Erythroblast (primary cell): Measurements from ENCODE around the gene PIAS3.
A peak's percentile ranks its signal among the peaks of the same experiment; 100 is the strongest.

Source experiments
- DNase-seq, 2 experiments: peaks; one replicate each; lab custom pipeline; 2025; lab: John Stamatoyannopoulos, UW
- GATA1 ChIP-seq: IDR thresholded peaks from 2 replicates; pipeline ENCODE4 v1.6.1; 2011; ENCODE audit warnings: low read depth, mild to moderate bottlenecking, control low read depth, low read length, moderate library complexity
- POLR2A ChIP-seq: IDR thresholded peaks from 2 replicates; pipeline ENCODE4 v1.6.1; 2011; ENCODE audit warnings: mild to moderate bottlenecking, low read length

The PIAS3 gene

GRCh38 chr1:145886816-145887215, 27.9 kb upstream of the PIAS3 start:
- TF ChIP-seq POLR2A (no peak), GATA1 (no peak)
- no peak for DNase-seq

DNA sequence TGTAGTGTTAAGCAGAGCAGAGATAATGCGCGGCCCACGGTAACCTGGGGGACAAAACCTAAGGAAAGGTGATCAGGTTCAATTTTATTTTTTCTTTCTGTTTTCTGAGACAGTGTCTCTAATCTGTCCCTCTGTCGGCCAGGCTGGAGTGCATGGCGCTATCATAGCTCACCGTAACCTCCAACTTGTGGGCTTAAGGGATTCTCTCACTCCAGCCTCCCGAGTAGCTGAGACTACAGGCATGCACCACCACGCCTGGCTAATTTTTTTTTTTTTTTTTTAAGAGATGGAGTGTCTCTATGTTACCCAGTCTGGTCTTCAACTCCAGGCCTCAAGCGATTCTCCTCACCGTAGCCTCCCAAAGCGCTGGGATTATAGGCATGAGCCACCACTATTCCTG, 27.5 kb upstream of the PIAS3 start:
- peak in 1 of 2 experiments; percentile 23 for DNase-seq
- TF ChIP-seq GATA1, result no peak

- TF ChIP-seq POLR2A (no peak), GATA1 (no peak)
- DNase-seq, result peak; percentile 82 to 84
These were observed 26.9 kb upstream of the PIAS3 start, which contains the start of gene ANKRD35 for GRCh38 chr1:145885738-145886287. Gene ANKRD35 (minus strand): TSS chr1:145885866. CDS start chr1:145885758, 108 bp downstream.

GRCh38 chr1:145884675-145885074, 25.8 kb upstream of the PIAS3 start:
- no peak for DNase-seq
- TF ChIP-seq GATA1 (no peak), POLR2A (no peak)

DNA sequence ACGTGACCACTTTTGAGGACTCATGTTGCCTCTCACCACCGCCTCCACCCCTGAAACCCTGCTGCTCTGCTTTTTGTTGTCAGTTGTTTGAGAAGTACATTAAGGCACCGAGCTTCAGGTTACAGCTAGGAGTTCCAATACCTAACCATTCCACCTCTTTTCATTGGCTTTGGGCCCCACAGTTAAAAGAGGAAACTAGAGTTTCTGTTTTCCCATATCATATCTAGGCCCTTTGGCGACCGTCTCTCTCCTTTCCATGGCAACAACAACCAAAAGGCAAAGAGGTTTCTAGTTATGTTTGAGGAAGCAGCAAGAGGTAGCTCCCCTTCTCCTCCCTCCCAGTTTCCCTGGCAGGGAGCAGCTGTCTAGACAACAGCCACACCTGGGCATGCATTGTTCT, 20.9 kb upstream of the PIAS3 start:
- DNase-seq, result no peak
- TF ChIP-seq POLR2A (no peak), GATA1 (no peak)

DNA sequence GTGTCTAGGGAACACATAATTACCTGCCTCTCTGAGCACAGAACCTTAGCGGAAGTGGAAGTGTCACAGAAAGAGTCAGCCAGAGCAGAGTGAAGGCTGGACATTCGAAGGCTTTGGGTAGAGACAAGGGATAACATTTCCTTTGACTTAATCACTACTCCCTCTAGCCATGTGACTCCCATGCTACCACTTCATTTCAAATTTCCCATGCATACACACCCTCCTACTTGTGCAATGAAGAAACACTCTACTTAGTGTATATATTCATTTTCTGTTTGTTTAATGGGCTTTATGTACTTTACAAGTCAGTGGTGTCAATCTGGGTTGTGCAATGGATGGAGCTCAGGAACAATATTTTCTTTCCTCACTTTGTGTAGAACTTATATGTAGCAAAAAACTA, 19.8 kb upstream of the PIAS3 start:
- TF ChIP-seq POLR2A, result no peak
- TF ChIP-seq GATA1, result no peak
- DNase-seq, result no peak

DNA sequence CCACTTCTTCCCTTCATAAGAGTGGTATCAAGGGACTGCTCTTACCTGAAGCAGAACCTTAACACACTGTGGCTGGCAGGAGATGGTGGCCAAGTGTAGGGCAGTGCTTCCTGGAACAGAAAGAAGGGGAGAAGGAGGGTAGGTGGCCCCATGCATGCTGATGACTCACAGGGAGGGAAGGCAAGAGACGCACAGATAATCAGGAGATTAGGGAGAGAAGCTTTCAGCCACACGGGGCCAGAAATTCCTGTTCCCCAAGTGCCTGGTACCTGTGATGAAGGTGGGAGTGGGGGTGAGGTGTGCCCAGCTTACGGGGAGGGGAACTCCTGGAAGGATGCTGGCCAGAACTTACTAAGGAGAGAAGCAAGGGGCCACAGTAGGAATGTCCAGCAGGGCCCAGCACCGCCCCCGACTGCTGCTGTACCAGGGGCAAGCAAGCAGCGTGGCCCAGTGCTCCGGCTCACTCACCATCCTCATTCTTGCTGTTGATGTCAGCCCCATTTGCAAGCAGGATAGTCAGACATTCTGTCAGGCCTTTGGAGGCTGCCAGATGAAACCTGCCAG, 19.1 kb upstream of the PIAS3 start:
- DNase-seq, result peak; percentile 46 to 64
- TF ChIP-seq POLR2A (no peak), GATA1 (no peak)

DNA sequence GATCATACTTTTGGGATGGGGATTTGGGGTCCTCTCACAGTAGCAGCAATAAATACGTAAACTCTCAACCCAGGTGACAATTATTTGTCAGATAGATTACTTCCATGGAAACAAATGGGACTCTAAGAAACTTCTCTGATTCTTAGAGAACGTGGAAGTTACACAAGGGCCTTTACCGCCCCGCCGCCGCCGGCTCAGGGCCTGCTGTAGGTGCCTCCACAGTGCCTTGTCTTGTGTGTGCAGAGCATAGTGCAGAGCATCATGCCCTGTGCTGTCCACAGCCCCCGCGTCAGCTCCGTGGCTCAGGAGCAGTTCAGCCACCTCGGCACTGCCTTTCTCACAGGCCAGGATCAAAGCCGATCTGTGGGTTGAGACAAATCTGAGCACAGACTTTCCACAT, 15.8 kb upstream of the PIAS3 start:
- TF ChIP-seq POLR2A, result no peak
- no peak for TF ChIP-seq GATA1
- DNase-seq, result no peak

GRCh38 chr1:145871994-145872924, 13.4 kb upstream of the PIAS3 start:
- no peak for TF ChIP-seq GATA1
- no peak for TF ChIP-seq POLR2A
- DNase-seq, result no peak

DNA sequence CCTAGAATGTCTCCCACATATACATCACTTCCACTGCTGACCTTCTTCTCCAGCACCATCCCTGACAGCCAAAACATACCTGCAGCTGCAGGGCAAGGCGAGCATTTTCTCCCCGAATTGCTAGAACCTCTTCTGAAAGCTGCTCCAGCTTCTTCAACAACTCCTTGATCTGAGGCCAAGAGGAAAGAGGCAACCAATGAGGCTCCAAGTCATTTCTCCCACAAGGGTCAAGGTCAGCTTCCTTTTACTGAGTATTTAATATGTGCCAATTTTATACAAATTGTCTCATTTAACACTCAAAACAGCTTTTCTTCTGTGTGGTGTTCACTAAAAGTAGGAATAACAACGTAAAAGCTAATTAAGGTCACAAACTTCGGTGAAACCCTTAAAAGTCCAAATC, 9.4 kb upstream of the PIAS3 start:
- TF ChIP-seq GATA1, result no peak
- no peak for TF ChIP-seq POLR2A
- no peak for DNase-seq

DNA sequence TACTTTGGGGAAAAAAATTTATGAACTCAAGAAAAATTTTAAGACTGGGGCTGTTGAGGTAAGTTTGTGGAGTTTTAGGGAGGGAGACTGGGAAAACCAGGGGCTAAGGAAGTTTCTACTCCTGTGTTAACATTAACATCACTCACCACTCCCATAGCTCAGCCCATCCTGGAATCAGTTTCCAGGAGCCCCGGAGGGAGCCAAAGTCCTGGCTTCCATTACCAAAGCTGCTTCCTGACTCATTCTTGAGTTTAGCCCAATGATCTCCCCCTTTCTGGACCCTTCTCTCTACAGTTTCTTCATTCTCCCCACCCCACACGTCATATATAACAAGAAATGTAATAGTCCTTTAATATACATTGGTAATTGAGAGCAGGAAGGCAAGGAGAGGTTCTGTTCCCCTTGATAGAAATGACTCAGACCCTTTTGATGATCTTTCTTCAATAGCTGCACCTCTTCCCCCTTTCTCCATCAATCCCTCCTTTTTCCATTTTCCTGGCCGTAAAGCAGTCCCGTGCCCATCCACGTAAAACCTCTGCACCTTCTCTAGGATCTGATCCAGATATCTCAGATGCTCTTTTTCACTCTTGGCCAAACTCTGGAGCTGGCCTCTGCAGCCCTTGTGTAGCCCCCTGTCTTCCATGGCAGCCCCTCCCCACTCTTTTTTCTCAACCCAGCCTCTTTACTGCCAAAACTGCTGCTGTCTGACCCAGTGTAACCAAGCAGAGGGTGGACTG, 4.6 kb upstream of the PIAS3 start:
- no peak for DNase-seq
- TF ChIP-seq GATA1 (no peak), POLR2A (no peak)

- DNase-seq, result peak; percentile 88
- TF ChIP-seq GATA1 (no peak), POLR2A (peak; percentile 81)
These were observed 676 bp upstream of the PIAS3 start for GRCh38 chr1:145859491-145860023.

DNA sequence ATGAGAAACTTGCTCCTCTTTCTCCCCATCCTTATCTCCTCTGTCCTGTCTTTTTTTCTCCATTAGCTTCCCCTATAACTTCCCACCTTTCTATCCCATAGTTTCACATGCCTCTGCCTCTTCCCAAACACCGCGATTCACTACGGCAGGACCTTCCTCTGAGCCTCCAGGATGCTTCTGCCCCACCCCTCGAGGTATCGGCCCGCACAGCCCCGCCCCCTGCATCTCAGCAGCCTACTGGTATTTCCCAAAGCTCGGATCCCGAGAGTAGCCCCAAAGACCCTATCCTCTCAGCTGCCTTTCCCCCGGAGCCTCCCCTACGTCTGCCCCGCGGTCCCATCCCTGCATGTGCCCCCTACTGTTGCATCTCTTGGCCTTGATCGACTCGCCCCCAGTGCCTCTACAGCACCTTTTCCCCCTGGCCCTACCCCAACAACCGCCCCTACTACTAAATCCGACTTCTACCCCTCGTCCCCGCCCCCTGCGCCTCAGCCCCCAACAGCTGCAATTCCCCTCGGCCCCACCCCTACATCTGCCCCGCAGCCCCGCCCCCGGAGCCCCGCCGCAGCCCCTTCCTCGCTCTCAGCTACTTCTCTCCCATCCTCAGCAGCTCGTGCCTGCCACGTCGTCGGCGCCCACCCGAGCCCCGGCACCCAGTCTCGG, 512 bp downstream of the PIAS3 start:
- TF ChIP-seq POLR2A (no peak), GATA1 (no peak)
- peak; percentile 47 to 62 for DNase-seq

DNA sequence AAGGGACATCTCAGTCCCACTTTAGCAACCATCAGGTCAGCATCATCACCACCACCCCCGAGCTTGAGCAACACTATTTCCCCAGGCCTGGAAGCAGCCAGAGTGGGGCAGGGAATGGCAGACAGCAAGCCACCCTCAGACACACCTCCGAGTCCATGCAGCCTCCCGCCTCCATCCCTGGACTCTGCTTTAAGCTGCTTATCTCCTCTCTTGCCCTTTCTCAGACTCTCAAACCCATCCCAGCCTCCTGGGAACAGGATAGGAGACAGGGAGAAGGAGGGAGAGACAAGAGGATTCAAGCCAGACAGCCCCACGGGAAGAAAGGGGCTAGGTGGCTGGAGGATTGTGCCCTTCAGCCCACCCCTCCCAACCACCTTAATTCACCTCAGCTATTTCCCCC, 1.7 kb downstream of the PIAS3 start:
- DNase-seq, result no peak

More for the DNA sequence above, 1.7 kb downstream of the PIAS3 start:
- TF ChIP-seq POLR2A, result no peak
- no peak for TF ChIP-seq GATA1
